HEK293 (cell line): ENCODE results near the gene M1AP.

Experiments
- BCL11A ChIP-seq: fragments of 450-650 bp; formaldehyde crosslinking; IDR thresholded peaks from 2 replicates; pipeline ENCODE4 v1.5.1; 2016; ENCODE audit warnings: low read depth, missing biosample characterization, missing genetic modification characterization
- HOXC10 ChIP-seq: sonication (generic); formaldehyde crosslinking; IDR thresholded peaks from 2 replicates; pipeline ENCODE4 v1.8.1; 2023; ENCODE audit warnings: mild to moderate bottlenecking, missing genetic modification reagents
- ZBTB7A ChIP-seq: fragments of 450-650 bp; formaldehyde crosslinking; IDR thresholded peaks from 2 replicates; pipeline ENCODE4 v1.5.1; 2016; ENCODE audit warnings: low read depth, missing biosample characterization, missing genetic modification characterization
- ZFP37 ChIP-seq: fragments of 450-650 bp; formaldehyde crosslinking; IDR thresholded peaks from 2 replicates; pipeline ENCODE4 v1.5.1; 2016; ENCODE audit warnings: missing biosample characterization, missing genetic modification characterization
- ZNF138 ChIP-seq: fragments of 450-650 bp; formaldehyde crosslinking; IDR thresholded peaks from 2 replicates; pipeline ENCODE4 v1.5.1; 2016; ENCODE audit warnings: missing biosample characterization, missing genetic modification characterization, borderline replicate concordance
- ZNF184 ChIP-seq: fragments of 450-650 bp; IDR thresholded peaks from 2 replicates; pipeline ENCODE4 v1.5.1; 2018; ENCODE audit warnings: missing biosample characterization, mild to moderate bottlenecking, missing genetic modification characterization
- ZNF549 ChIP-seq: fragments of 450-650 bp; IDR thresholded peaks from 2 replicates; pipeline ENCODE4 v1.5.1; 2018; ENCODE audit warnings: missing biosample characterization, missing genetic modification characterization, mild to moderate bottlenecking, inconsistent platforms, moderate library complexity
- ZSCAN30 ChIP-seq: fragments of 450-650 bp; IDR thresholded peaks from 2 replicates; pipeline ENCODE4 v1.5.1; 2018; ENCODE audit warnings: missing biosample characterization, mild to moderate bottlenecking, missing genetic modification characterization, moderate library complexity
- TF ChIP-seq, protein P1 (sequence below): fragments of 450-650 bp; formaldehyde crosslinking; IDR thresholded peaks from 2 replicates; pipeline ENCODE4 v1.5.1; 2016; ENCODE audit warnings: missing biosample characterization, missing genetic modification characterization
- TF ChIP-seq, protein P2 (sequence below): fragments of 450-650 bp; formaldehyde crosslinking; IDR thresholded peaks from 2 replicates; pipeline ENCODE4 v1.5.1; 2017; ENCODE audit warnings: missing biosample characterization, mild to moderate bottlenecking, missing genetic modification characterization, moderate library complexity
- TF ChIP-seq, protein P3 (sequence below): fragments of 450-650 bp; formaldehyde crosslinking; conservative IDR thresholded peaks from 2 replicates; pipeline ENCODE4 v1.5.1; 2016; ENCODE audit warnings: low read depth, missing biosample characterization, missing genetic modification characterization
- TF ChIP-seq, protein P4 (sequence below): fragments of 450-650 bp; formaldehyde crosslinking; IDR thresholded peaks from 2 replicates; pipeline ENCODE4 v1.5.1; 2016; ENCODE audit warnings: missing biosample characterization, missing genetic modification characterization

DNA sequence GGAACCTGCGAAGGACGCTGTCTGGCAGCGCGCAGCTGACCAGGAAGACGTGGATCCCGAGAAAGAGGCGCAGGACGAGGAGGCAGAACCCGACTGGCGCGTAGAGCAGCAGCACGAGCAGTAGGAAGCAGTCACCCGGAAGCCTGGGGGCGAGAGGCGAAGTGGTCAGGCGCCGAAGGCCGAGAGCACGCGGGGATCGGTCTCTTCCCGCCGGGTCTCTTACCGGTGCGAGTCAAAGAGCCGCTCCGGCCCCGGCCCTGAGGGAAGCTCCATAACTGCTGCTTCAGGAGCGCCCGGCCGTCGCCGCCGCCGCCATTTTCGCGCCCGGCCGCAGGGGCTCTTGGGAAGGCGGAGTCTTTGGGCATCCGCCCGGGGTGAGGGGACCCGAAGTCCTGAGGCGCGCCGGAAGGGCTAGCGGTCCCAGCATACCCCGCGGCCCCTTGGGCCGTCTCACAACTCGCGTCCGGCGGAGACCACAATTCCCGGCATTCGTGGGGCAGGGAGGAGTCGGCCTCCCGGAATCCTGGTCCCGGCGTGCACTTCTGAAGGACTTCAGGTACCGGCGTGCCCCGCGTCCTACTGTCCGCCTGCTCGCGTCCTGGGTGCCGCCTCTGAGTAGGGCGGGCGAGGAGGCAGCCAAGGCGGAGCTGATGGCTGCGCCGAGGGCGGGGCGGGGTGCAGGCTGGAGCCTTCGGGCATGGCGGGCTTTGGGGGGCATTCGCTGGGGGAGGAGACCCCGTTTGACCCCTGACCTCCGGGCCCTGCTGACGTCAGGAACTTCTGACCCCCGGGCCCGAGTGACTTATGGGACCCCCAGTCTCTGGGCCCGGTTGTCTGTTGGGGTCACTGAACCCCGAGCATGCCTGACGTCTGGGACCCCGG, 118.5 kb downstream of the M1AP start, which contains the start of the genes AUP1 and HTRA2:
- no peak for TF ChIP-seq ZNF184
- TF ChIP-seq, protein P1, sequence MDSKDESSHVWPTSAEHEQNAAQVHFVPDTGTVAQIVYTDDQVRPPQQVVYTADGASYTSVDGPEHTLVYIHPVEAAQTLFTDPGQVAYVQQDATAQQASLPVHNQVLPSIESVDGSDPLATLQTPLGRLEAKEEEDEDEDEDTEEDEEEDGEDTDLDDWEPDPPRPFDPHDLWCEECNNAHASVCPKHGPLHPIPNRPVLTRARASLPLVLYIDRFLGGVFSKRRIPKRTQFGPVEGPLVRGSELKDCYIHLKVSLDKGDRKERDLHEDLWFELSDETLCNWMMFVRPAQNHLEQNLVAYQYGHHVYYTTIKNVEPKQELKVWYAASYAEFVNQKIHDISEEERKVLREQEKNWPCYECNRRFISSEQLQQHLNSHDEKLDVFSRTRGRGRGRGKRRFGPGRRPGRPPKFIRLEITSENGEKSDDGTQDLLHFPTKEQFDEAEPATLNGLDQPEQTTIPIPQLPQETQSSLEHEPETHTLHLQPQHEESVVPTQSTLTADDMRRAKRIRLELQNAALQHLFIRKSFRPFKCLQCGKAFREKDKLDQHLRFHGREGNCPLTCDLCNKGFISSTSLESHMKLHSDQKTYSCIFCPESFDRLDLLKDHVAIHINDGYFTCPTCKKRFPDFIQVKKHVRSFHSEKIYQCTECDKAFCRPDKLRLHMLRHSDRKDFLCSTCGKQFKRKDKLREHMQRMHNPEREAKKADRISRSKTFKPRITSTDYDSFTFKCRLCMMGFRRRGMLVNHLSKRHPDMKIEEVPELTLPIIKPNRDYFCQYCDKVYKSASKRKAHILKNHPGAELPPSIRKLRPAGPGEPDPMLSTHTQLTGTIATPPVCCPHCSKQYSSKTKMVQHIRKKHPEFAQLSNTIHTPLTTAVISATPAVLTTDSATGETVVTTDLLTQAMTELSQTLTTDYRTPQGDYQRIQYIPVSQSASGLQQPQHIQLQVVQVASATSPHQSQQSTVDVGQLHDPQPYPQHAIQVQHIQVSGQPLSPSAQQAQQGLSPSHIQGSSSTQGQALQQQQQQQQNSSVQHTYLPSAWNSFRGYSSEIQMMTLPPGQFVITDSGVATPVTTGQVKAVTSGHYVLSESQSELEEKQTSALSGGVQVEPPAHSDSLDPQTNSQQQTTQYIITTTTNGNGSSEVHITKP (tag by site-specific recombination), result peak; percentile 86
- no peak for TF ChIP-seq ZNF549
- no peak for TF ChIP-seq ZNF138
- TF ChIP-seq, protein P2, sequence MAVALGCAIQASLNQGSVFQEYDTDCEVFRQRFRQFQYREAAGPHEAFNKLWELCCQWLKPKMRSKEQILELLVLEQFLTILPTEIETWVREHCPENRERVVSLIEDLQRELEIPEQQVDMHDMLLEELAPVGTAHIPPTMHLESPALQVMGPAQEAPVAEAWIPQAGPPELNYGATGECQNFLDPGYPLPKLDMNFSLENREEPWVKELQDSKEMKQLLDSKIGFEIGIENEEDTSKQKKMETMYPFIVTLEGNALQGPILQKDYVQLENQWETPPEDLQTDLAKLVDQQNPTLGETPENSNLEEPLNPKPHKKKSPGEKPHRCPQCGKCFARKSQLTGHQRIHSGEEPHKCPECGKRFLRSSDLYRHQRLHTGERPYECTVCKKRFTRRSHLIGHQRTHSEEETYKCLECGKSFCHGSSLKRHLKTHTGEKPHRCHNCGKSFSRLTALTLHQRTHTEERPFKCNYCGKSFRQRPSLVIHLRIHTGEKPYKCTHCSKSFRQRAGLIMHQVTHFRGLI, result no peak
- TF ChIP-seq, protein P3, sequence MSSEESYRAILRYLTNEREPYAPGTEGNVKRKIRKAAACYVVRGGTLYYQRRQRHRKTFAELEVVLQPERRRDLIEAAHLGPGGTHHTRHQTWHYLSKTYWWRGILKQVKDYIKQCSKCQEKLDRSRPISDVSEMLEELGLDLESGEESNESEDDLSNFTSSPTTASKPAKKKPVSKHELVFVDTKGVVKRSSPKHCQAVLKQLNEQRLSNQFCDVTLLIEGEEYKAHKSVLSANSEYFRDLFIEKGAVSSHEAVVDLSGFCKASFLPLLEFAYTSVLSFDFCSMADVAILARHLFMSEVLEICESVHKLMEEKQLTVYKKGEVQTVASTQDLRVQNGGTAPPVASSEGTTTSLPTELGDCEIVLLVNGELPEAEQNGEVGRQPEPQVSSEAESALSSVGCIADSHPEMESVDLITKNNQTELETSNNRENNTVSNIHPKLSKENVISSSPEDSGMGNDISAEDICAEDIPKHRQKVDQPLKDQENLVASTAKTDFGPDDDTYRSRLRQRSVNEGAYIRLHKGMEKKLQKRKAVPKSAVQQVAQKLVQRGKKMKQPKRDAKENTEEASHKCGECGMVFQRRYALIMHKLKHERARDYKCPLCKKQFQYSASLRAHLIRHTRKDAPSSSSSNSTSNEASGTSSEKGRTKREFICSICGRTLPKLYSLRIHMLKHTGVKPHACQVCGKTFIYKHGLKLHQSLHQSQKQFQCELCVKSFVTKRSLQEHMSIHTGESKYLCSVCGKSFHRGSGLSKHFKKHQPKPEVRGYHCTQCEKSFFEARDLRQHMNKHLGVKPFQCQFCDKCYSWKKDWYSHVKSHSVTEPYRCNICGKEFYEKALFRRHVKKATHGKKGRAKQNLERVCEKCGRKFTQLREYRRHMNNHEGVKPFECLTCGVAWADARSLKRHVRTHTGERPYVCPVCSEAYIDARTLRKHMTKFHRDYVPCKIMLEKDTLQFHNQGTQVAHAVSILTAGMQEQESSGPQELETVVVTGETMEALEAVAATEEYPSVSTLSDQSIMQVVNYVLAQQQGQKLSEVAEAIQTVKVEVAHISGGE (tag by site-specific recombination), result peak; percentile 96
- peak; percentile 30; the same call in 1 of the 2 replicates for TF ChIP-seq HOXC10 (CRISPR knock-in tag)
- TF ChIP-seq ZFP37 (tag by site-specific recombination), result peak; percentile 74; the same call in 1 of the 2 replicates
- TF ChIP-seq BCL11A (tag by site-specific recombination), result peak; percentile 42; the same call in 1 of the 2 replicates
- TF ChIP-seq, protein P4, sequence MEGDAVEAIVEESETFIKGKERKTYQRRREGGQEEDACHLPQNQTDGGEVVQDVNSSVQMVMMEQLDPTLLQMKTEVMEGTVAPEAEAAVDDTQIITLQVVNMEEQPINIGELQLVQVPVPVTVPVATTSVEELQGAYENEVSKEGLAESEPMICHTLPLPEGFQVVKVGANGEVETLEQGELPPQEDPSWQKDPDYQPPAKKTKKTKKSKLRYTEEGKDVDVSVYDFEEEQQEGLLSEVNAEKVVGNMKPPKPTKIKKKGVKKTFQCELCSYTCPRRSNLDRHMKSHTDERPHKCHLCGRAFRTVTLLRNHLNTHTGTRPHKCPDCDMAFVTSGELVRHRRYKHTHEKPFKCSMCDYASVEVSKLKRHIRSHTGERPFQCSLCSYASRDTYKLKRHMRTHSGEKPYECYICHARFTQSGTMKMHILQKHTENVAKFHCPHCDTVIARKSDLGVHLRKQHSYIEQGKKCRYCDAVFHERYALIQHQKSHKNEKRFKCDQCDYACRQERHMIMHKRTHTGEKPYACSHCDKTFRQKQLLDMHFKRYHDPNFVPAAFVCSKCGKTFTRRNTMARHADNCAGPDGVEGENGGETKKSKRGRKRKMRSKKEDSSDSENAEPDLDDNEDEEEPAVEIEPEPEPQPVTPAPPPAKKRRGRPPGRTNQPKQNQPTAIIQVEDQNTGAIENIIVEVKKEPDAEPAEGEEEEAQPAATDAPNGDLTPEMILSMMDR (tag by site-specific recombination), result no peak
- peak; percentile 38; the same call in 1 of the 2 replicates for TF ChIP-seq ZSCAN30 (tag by site-specific recombination)
- peak; percentile 87 for TF ChIP-seq ZBTB7A (tag by site-specific recombination)
